Measurements from ENCODE around the gene CLEC2A.
"Not testable (repeated sequence)": the region's sequence is repeated elsewhere in the genome, so short reads cannot be mapped to it uniquely, and the experiment has no call there.

- TF ChIP-seq CSRNP3 (CRISPR knock-in tag; IDR thresholded peaks at IDR 0.05); ZFP30 (CRISPR knock-in tag; IDR thresholded peaks at IDR 0.05); RARB (CRISPR knock-in tag; IDR thresholded peaks at IDR 0.05); ZNF70 (CRISPR knock-in tag; IDR thresholded peaks at IDR 0.05); PATZ1 (CRISPR knock-in tag; IDR thresholded peaks at IDR 0.05; ENCODE audit: borderline replicate concordance); PPARA (CRISPR knock-in tag; IDR thresholded peaks at IDR 0.05; ENCODE audit: borderline replicate concordance); SNAI2 (CRISPR knock-in tag; IDR thresholded peaks at IDR 0.05); TCF4 (CRISPR knock-in tag; IDR thresholded peaks at IDR 0.05; ENCODE audit: borderline replicate concordance); BACH2 (CRISPR knock-in tag; IDR thresholded peaks at IDR 0.05; ENCODE audit: borderline replicate concordance); CREB5 (CRISPR knock-in tag; IDR thresholded peaks at IDR 0.05; ENCODE audit: low read depth); ZFP3 (CRISPR knock-in tag; IDR thresholded peaks at IDR 0.05): not testable (repeated sequence)
Observed at GRCh38 chr12:9976626-9977025, 44.5 kb upstream of the CLEC2A start.
